CD4-positive, alpha-beta T cell (primary cell): ENCODE data around the gene C11orf21. TPM values are rescaled to one million over a fixed set of nuclear protein-coding genes. Genes with fewer than 3 reads are reported as not detected.

ENCODE experiments used
- ATAC-seq: fragments of 200-7000 bp; cut with Tn5 transposase; one replicate; pipeline ENCODE4 v1.10.0; 2022; ENCODE audit warnings: mild to moderate bottlenecking; ENCODE audit not compliant: poor library complexity
- CTCF ChIA-PET: fragments of 350-600 bp; sonication (Branson Sonifier 250); formaldehyde crosslinking; loops from one replicate; lab custom pipeline; 2021; ENCODE audit warnings: antibody characterized with exemption, inconsistent platforms; lab: Charles Lee
- POLR2A ChIA-PET: fragments of 350-600 bp; sonication (Branson Sonifier 250); formaldehyde crosslinking; loops from one replicate; lab custom pipeline; 2021; ENCODE audit warnings: antibody characterized with exemption, inconsistent platforms; lab: Charles Lee
- DNase-seq, 14 experiments: peaks; one replicate each; pipeline ENCODE4 v3.0.0-alpha.2; 2013 to 2020; ENCODE audit warnings: mixed read lengths in 2 of 14
- H3K27ac ChIP-seq, 2 donors: one replicate each; pipeline versions ENCODE4 v1.5.1 to v1.7.0; 2013; ENCODE audit warnings: low read length in 2 of 2, low read depth in 1 of 2, mild to moderate bottlenecking in 1 of 2
- H3K27me3 ChIP-seq, 2 experiments: 1 replicate in 1 of 2; 2 replicates in 1 of 2; pipeline versions ENCODE4 v1.6.1 to v1.7.0; 2013; ENCODE audit warnings: low read length in 2 of 2, control low read depth in 1 of 2, mild to moderate bottlenecking in 1 of 2, moderate library complexity in 1 of 2; ENCODE audit not compliant: insufficient read depth in 2 of 2, control insufficient read depth in 1 of 2
- H3K36me3 ChIP-seq: one replicate; pipeline ENCODE4 v1.6.1; 2013; ENCODE audit warnings: low read length, control low read depth; ENCODE audit not compliant: insufficient read depth
- H3K4me1 ChIP-seq: one replicate; pipeline ENCODE4 v1.6.1; 2013; ENCODE audit warnings: low read length, control low read depth; ENCODE audit not compliant: insufficient read depth
- H3K4me3 ChIP-seq: one replicate; pipeline ENCODE4 v1.5.1; 2013; ENCODE audit warnings: mild to moderate bottlenecking, low read length, moderate library complexity
- H3K9me3 ChIP-seq, 2 experiments: 1 replicate in 1 of 2; 2 replicates in 1 of 2; pipeline versions ENCODE4 v1.6.1 to v1.7.0; 2013; ENCODE audit warnings: low read length in 2 of 2, mild to moderate bottlenecking in 2 of 2, control low read depth in 1 of 2, moderate library complexity in 1 of 2; ENCODE audit not compliant: control insufficient read depth in 1 of 2, insufficient read depth in 1 of 2
- H3K27ac Mint-ChIP-seq: one replicate; pipeline ENCODE4 v1.8.0; 2020; ENCODE audit warnings: mixed read lengths
- H3K27me3 Mint-ChIP-seq: one replicate; pipeline ENCODE4 v1.8.0; 2021; ENCODE audit warnings: mixed read lengths
- H3K36me3 Mint-ChIP-seq: one replicate; pipeline ENCODE4 v1.8.0; 2021; ENCODE audit warnings: low read depth, mixed read lengths
- H3K4me1 Mint-ChIP-seq: one replicate; pipeline ENCODE4 v1.8.0; 2021; ENCODE audit warnings: low read depth, mixed read lengths
- H3K4me3 Mint-ChIP-seq: one replicate; pipeline ENCODE4 v1.8.0; 2020; ENCODE audit warnings: mild to moderate bottlenecking, mixed read lengths
- H3K9me3 Mint-ChIP-seq: one replicate; pipeline ENCODE4 v1.8.0; 2020; ENCODE audit warnings: mixed read lengths
- intact Hi-C, 2 experiments: fragments of 100-400 bp; cut with DNase I in 1 of 2; cut with micrococcal nuclease in 1 of 2; formaldehyde crosslinking; loops; one replicate each; pipeline versions ENCODE4 v1.15.1 to v1.9.0; 2023 to 2025; cut with DNase I, micrococcal nuclease
- total RNA-seq, 174 experiments: library from RNA in 2 of 174; stranded (reverse) in 2 of 174; gene quantifications; one replicate each; pipeline ENCODE4 v1.2.3 and lab custom pipeline; 2021 to 2026
- TF ChIP-seq, protein P1 (sequence below): fragments of 200-600 bp; IDR thresholded peaks from one replicate; pipeline ENCODE4 v1.8.0; 2022; ENCODE audit warnings: antibody characterized with exemption, mild to moderate bottlenecking

The C11orf21 gene
- total RNA-seq, 2 experiments from 2014 or later, result 71.2 to 71.7 TPM

DNA sequence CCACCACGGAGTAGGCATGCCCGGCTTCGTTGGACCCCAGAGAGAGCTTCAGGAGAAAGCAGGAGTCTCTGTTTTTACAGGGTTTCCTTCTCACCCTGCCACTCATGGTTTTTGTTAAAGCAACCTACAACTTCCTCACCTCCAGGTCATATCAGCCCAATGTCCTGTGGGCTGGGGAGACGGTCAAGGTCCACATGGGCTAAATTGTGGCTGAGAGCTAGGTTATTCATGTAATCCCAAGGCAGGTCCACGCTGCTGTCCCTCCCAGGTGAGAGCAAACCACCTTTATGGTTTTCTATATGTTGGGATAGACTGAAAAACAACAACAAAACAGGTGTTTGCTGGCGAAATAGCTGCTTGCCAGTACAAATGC lies 19.6 kb upstream of the C11orf21 start:
- H3K36me3 Mint-ChIP-seq, result no peaks in the 10 kb centered on the region
- H3K4me3 Mint-ChIP-seq, result no peak overlapping the region
- TF ChIP-seq, protein P1, sequence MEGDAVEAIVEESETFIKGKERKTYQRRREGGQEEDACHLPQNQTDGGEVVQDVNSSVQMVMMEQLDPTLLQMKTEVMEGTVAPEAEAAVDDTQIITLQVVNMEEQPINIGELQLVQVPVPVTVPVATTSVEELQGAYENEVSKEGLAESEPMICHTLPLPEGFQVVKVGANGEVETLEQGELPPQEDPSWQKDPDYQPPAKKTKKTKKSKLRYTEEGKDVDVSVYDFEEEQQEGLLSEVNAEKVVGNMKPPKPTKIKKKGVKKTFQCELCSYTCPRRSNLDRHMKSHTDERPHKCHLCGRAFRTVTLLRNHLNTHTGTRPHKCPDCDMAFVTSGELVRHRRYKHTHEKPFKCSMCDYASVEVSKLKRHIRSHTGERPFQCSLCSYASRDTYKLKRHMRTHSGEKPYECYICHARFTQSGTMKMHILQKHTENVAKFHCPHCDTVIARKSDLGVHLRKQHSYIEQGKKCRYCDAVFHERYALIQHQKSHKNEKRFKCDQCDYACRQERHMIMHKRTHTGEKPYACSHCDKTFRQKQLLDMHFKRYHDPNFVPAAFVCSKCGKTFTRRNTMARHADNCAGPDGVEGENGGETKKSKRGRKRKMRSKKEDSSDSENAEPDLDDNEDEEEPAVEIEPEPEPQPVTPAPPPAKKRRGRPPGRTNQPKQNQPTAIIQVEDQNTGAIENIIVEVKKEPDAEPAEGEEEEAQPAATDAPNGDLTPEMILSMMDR, result no peak
- DNase-seq (no peak), ATAC-seq (no peak)
- H3K4me1 Mint-ChIP-seq, result peaks cover 6% of the 10 kb centered on the region
- H3K27me3 ChIP-seq, result no peaks in the 10 kb centered on the region
- ChIA-PET POLR2A (no interaction called here), CTCF (no interaction called here)
- H3K27ac Mint-ChIP-seq, result no peak overlapping the region
- no peak overlapping the region for H3K27ac ChIP-seq
- H3K4me3 ChIP-seq, result no peak overlapping the region
- peaks cover 0 to 15% of the 10 kb centered on the region in 2 experiments for H3K9me3 ChIP-seq
- intact Hi-C loops, result no loop called here
- H3K9me3 Mint-ChIP-seq, result no peaks in the 10 kb centered on the region
- H3K36me3 ChIP-seq, result peaks cover 2% of the 10 kb centered on the region
- H3K4me1 ChIP-seq, result peaks cover 2% of the 10 kb centered on the region
- no peaks in the 10 kb centered on the region for H3K27me3 Mint-ChIP-seq

DNA sequence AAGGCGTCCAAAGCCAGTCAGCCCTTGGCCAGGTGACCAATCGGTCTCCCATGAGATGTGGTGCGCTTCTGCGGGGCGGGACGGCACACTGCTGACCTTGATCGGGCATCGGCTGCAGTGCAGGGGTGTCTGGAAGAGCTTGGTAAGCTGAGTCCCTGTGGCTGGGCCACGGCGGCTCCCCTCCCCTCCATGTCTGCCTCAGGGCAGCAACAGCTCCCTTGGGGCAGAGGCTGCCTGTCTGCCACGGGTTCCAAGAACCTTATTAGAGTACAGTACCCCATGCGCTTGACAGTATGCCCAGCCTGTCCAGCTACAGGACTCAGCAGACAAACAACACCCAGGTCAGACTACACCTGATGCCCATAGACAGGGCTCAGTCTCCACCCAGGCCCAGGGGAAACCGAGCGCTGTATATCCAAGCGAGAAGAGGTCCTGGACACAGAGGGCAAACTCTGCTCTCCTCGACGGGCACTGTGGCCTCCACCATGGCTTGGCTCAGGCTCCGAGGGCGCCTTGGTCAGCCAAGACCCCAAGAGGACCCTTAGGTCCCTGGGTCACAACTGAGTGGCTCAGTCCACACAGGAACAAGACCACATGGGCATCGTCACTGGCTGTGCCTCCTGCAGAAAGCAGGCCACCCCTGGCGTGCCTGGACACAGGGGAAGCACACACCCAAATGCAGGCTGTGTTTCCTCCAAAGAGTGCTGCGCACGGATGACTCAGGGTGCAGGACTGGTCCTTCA lies 19.0 kb upstream of the C11orf21 start:
- CTCF ChIA-PET, result no interaction called here
- POLR2A ChIA-PET, result interaction anchor here (1.2 to 1.3 kb wide), 2 partner anchors 9 to 18 kb away, joined by 4 to 5 read pairs; partner anchors contain the start of gene TSPAN32
- TF ChIP-seq, protein P1, result no peak
- Mint-ChIP-seq H3K27me3 (no peaks in the 10 kb centered on the region), H3K36me3 (no peaks in the 10 kb centered on the region), H3K4me3 (no peak overlapping the region), H3K4me1 (peaks cover 6% of the 10 kb centered on the region), H3K9me3 (no peaks in the 10 kb centered on the region), H3K27ac (no peak overlapping the region)
- Histone ChIP-seq H3K9me3 (peaks cover 0 to 15% of the 10 kb centered on the region in 2 experiments), H3K4me3 (no peak overlapping the region), H3K27ac (no peak overlapping the region), H3K27me3 (no peaks in the 10 kb centered on the region), H3K4me1 (peaks cover 7% of the 10 kb centered on the region), H3K36me3 (peaks cover 2% of the 10 kb centered on the region)
- intact Hi-C loops, result no loop called here
- no peak for ATAC-seq
- DNase-seq, result no peak

DNA sequence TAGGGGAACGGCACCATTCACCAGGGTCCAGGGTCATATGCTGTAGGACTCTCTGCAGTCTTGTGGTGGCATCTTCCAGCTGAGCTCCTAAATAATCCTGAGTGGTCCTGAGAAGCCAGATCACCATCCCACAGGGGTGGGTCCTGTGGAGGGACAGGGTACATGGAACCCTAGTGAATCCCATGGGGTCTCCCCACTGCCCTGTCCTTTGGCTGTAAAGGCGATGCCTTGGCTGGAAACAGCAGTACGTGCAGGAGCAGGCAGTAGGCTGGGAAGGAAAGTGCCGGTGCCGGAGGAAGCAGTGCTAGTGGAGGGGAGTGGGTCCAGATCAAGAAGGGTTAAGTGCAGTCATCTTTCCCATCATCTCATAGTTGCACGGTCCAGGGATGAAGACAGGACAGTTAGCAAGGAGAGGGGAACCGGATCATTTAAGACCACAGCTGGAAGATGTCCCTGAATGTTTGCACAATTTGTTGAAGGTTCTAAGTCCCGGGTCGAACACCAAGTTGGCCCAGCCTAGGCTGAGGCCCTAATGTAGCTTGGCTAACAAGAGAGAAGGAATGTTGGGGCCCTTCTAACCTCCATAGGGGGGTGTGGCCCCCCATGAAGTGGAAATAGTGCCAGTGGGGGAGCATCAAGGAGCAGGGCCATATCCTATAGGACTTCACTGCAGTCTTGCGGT lies 18.2 kb upstream of the C11orf21 start:
- Mint-ChIP-seq H3K27ac (no peak overlapping the region), H3K27me3 (no peaks in the 10 kb centered on the region), H3K4me1 (peaks cover 6% of the 10 kb centered on the region), H3K36me3 (no peaks in the 10 kb centered on the region), H3K4me3 (no peak overlapping the region), H3K9me3 (no peaks in the 10 kb centered on the region)
- ChIA-PET CTCF (no interaction called here), POLR2A (interaction anchor here (1.2 to 1.3 kb wide), 2 partner anchors 9 to 17 kb away, joined by 4 to 5 read pairs; partner anchors contain the start of gene TSPAN32)
- Histone ChIP-seq H3K4me1 (peaks cover 7% of the 10 kb centered on the region), H3K27ac (no peak overlapping the region), H3K4me3 (no peak overlapping the region), H3K9me3 (peaks cover 0 to 15% of the 10 kb centered on the region in 2 experiments), H3K36me3 (peaks cover 2% of the 10 kb centered on the region), H3K27me3 (no peaks in the 10 kb centered on the region)
- TF ChIP-seq, protein P1, result no peak
- intact Hi-C loops, result no loop called here
- ATAC-seq, result no peak
- no peak for DNase-seq
